ENCODE results near the gene ORAI3. TPM values are rescaled to one million over a fixed set of nuclear protein-coding genes. Genes with fewer than 3 reads are reported as not detected.

The ORAI3 gene
- total RNA-seq, 2 experiments from 2014 or later: 7.8 to 18.3 TPM

DNA sequence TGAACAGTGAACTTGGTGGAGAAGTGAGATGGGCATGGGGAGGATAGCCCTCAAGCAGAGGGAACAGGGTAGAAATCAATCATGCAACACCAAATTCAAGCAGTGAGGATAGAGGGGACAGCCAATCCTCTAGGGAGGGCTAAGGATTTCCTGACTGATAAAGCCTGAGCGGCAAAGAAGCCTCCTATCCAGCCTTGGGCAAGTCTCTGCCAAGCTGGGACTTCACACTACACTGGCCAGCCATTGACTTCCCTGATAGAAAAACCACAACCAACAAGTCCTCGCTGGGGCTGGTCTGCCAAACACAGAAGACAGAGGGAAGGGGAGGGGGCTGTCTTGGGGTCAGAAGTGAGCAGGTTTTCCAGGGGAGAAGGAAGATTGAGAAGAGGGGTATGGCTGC, 28.0 kb upstream of the ORAI3 start:
- H3K36me3 ChIP-seq (ENCODE audit: insufficient read depth, low read length): no peaks in the 10 kb centered on the region
- no peaks in the 10 kb centered on the region for H4K20me1 ChIP-seq (ENCODE audit: insufficient read depth, low read length)
- POLR2A ChIA-PET: no interaction called here
- no TSS peak for BruUV-seq (replicated peaks)
- no peak for TF ChIP-seq EZH2phosphoT487 (IDR thresholded peaks at IDR 0.05; ENCODE audit: borderline replicate concordance, low read depth, low read length)
- TF ChIP-seq, protein P1, sequence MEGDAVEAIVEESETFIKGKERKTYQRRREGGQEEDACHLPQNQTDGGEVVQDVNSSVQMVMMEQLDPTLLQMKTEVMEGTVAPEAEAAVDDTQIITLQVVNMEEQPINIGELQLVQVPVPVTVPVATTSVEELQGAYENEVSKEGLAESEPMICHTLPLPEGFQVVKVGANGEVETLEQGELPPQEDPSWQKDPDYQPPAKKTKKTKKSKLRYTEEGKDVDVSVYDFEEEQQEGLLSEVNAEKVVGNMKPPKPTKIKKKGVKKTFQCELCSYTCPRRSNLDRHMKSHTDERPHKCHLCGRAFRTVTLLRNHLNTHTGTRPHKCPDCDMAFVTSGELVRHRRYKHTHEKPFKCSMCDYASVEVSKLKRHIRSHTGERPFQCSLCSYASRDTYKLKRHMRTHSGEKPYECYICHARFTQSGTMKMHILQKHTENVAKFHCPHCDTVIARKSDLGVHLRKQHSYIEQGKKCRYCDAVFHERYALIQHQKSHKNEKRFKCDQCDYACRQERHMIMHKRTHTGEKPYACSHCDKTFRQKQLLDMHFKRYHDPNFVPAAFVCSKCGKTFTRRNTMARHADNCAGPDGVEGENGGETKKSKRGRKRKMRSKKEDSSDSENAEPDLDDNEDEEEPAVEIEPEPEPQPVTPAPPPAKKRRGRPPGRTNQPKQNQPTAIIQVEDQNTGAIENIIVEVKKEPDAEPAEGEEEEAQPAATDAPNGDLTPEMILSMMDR (conservative IDR thresholded peaks at IDR 0.05; ENCODE audit: low read length): no peak
- peak overlapping the region; percentile 72 for H2AFZ ChIP-seq (ENCODE audit: low read length)
- peak overlapping the region; percentile 87; the same call in 1 of the 2 replicates for H3K4me2 ChIP-seq (ENCODE audit: low read length)
- no peak for DNase-seq (ENCODE audit: low spot score)
- peaks cover 12% of the 10 kb centered on the region for H3K4me1 ChIP-seq (ENCODE audit: insufficient read depth, low read length, poor library complexity, severe bottlenecking)
- no peak overlapping the region for H3K27ac ChIP-seq (ENCODE audit: low read depth, low read length, poor library complexity, severe bottlenecking)
- H3K79me2 ChIP-seq (ENCODE audit: insufficient read depth, low read depth, low read length): no peaks in the 10 kb centered on the region
- no peak overlapping the region for H3K4me3 ChIP-seq (ENCODE audit: low read depth, low read length, poor library complexity, severe bottlenecking)
- no peaks in the 10 kb centered on the region for H3K9me3 ChIP-seq (ENCODE audit: low read length)
- CTCF ChIA-PET (ENCODE audit: unreplicated experiment): interaction anchor here (1.2 kb wide), 1 partner anchor 75 kb away, joined by 4 read pairs; no protein-coding TSS in a partner anchor
- no peaks in the 10 kb centered on the region for H3K9me2 ChIP-seq (ENCODE audit: insufficient read depth, low read length)
- intact Hi-C loops (cut with micrococcal nuclease; ENCODE audit: unreplicated experiment): loop anchor here (1.0 kb wide), 1 partner anchor 77 kb away; no protein-coding TSS in a partner anchor

DNA sequence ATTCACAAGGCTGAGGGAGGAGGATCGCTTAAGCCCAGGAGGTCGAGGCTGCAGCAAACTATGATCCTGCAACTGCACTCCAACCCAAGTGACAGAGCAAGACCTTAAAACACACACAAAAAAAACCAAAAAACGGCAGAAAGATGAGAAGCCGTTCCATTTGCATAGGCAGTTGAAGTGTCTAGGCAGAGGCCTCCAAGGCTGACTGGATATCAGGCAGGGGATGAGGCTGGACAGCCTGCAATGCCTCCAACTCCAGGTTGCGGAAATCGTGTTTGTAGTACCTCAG, 27.5 kb upstream of the ORAI3 start:
- BruUV-seq (replicated peaks): no TSS peak
- no peak overlapping the region for H3K27ac ChIP-seq (ENCODE audit: low read depth, low read length, poor library complexity, severe bottlenecking)

More for the DNA sequence above, 27.5 kb upstream of the ORAI3 start:
- POLR2A ChIA-PET: no interaction called here
- Histone ChIP-seq H3K4me2 (ENCODE audit: low read length) (peak overlapping the region; percentile 87), H3K4me3 (ENCODE audit: low read depth, low read length, poor library complexity, severe bottlenecking) (peak overlapping the region; percentile 74), H3K79me2 (ENCODE audit: insufficient read depth, low read depth, low read length) (no peaks in the 10 kb centered on the region), H3K9me3 (ENCODE audit: low read length) (no peaks in the 10 kb centered on the region), H3K36me3 (ENCODE audit: insufficient read depth, low read length) (no peaks in the 10 kb centered on the region), H3K9me2 (ENCODE audit: insufficient read depth, low read length) (no peaks in the 10 kb centered on the region), H2AFZ (ENCODE audit: low read length) (peak overlapping the region; percentile 72), H4K20me1 (ENCODE audit: insufficient read depth, low read length) (no peaks in the 10 kb centered on the region), H3K4me1 (ENCODE audit: insufficient read depth, low read length, poor library complexity, severe bottlenecking) (peaks cover 12% of the 10 kb centered on the region)
- intact Hi-C loops (cut with micrococcal nuclease; ENCODE audit: unreplicated experiment): loop anchor here (1.0 kb wide), 1 partner anchor 77 kb away; no protein-coding TSS in a partner anchor
- CTCF ChIA-PET (ENCODE audit: unreplicated experiment): no interaction called here
- DNase-seq (ENCODE audit: low spot score): no peak
- TF ChIP-seq EZH2phosphoT487 (IDR thresholded peaks at IDR 0.05; ENCODE audit: borderline replicate concordance, low read depth, low read length): no peak
- TF ChIP-seq, protein P1 (conservative IDR thresholded peaks at IDR 0.05; ENCODE audit: low read length): no peak
